Measurements from ENCODE around the gene CRTC1. TPM values are rescaled to one million over a fixed set of nuclear protein-coding genes. Genes with fewer than 3 reads are reported as not detected.

CRTC1 gene
- total and polyA plus RNA-seq, 9 of the 15 experiments (the other 6 are each of a cell fraction or from before 2014, with no cell fraction given): 0.25 to 3.8 (median 1.2) TPM; not detected in 2

- no peak for TF ChIP-seq TAF1 (IDR thresholded peaks at IDR 0.05; ENCODE audit: control insufficient read depth, extremely low read depth, insufficient read depth, low read length, severe bottlenecking)
- no peak for TF ChIP-seq ARID2 (IDR thresholded peaks at IDR 0.05)
- TF ChIP-seq MBD1 (CRISPR knock-in tag; IDR thresholded peaks at IDR 0.05): no peak
- no peak for TF ChIP-seq SAFB2 (IDR thresholded peaks at IDR 0.05; ENCODE audit: borderline replicate concordance, low read depth, low read length, severe bottlenecking)
- no peak for TF ChIP-seq MIER1 (IDR thresholded peaks at IDR 0.05; ENCODE audit: low read depth)
- TF ChIP-seq ZFP1 (CRISPR knock-in tag; IDR thresholded peaks at IDR 0.05): no peak
- TF ChIP-seq GTF2B (IDR thresholded peaks at IDR 0.05; ENCODE audit: extremely low read depth, insufficient read length): no peak
- no peak for TF ChIP-seq GABPB2 (CRISPR knock-in tag; conservative IDR thresholded peaks at IDR 0.05)
- TF ChIP-seq ZNF431 (CRISPR knock-in tag; IDR thresholded peaks at IDR 0.05): no peak
- TF ChIP-seq SRSF9 (IDR thresholded peaks at IDR 0.05; ENCODE audit: borderline replicate concordance, low read depth, low read length): no peak
- no peak for TF ChIP-seq RBFOX2 (IDR thresholded peaks at IDR 0.05; ENCODE audit: low read depth, low read length)
- TF ChIP-seq PCBP1 (IDR thresholded peaks at IDR 0.05; ENCODE audit: low read depth, low read length, poor library complexity, severe bottlenecking): peak; percentile 36
- no peak for TF ChIP-seq CBX3 (IDR thresholded peaks at IDR 0.05; ENCODE audit: borderline replicate concordance in 1 of 2, low read length in 2 of 2)
- no peak for TF ChIP-seq MYBL2 (IDR thresholded peaks at IDR 0.05; ENCODE audit: low read depth)
- TF ChIP-seq MYBL2 (CRISPR knock-in tag; IDR thresholded peaks at IDR 0.05; ENCODE audit: borderline replicate concordance): no peak
- no peak for TF ChIP-seq ZNF785 (CRISPR knock-in tag; IDR thresholded peaks at IDR 0.05)
- no peak for TF ChIP-seq ELK1 (CRISPR knock-in tag; IDR thresholded peaks at IDR 0.05)
- TF ChIP-seq RAD21 (CRISPR knock-in tag; conservative IDR thresholded peaks at IDR 0.05 in 1 of 2, IDR thresholded peaks at IDR 0.05 in 1 of 2): no peak
- TF ChIP-seq U2AF1 (optimal IDR thresholded peaks at IDR 0.05; ENCODE audit: low read depth, low read length): no peak
- no peak for TF ChIP-seq BRD9 (IDR thresholded peaks at IDR 0.05; ENCODE audit: low read depth, partially characterized antibody)
- no peak for TF ChIP-seq ZNF197 (CRISPR knock-in tag; IDR thresholded peaks at IDR 0.05; ENCODE audit: low read depth)
- no peak for TF ChIP-seq ZBTB2 (IDR thresholded peaks at IDR 0.05)
- no peak for TF ChIP-seq TARDBP (IDR thresholded peaks at IDR 0.05)
- no peak for TF ChIP-seq SMC3 (conservative IDR thresholded peaks at IDR 0.05; ENCODE audit: insufficient read depth, low read depth, low read length)
These were observed 47.1 kb upstream of the CRTC1 start (continued) for GRCh38 chr19:18636183-18636968.

Data from K562 (cell line).